Muscle layer of colon (tissue), 2 donors: Measurements from ENCODE around the gene GSAP.
"Not testable (repeated sequence)": the region's sequence is repeated elsewhere in the genome, so short reads cannot be mapped to it uniquely, and the experiment has no call there.

Experiments
- H3K27ac ChIP-seq: one replicate; pipeline ENCODE4 v1.7.0; 2013; ENCODE audit warnings: low read depth, mild to moderate bottlenecking, low read length, moderate library complexity
- H3K27me3 ChIP-seq, 2 donors: one replicate each; pipeline ENCODE4 v1.7.0; 2013; ENCODE audit warnings: low read length in 2 of 2, mild to moderate bottlenecking in 2 of 2; ENCODE audit not compliant: insufficient read depth in 2 of 2, control insufficient read depth in 1 of 2
- H3K36me3 ChIP-seq: one replicate; pipeline ENCODE4 v1.7.0; 2013; ENCODE audit warnings: mild to moderate bottlenecking, low read length; ENCODE audit not compliant: insufficient read depth
- H3K4me1 ChIP-seq: one replicate; pipeline ENCODE4 v1.7.0; 2013; ENCODE audit warnings: mild to moderate bottlenecking, low read length; ENCODE audit not compliant: insufficient read depth
- H3K4me3 ChIP-seq, 2 donors: one replicate each; pipeline ENCODE4 v1.7.0; 2013; ENCODE audit warnings: low read length in 2 of 2, low read depth in 1 of 2, mild to moderate bottlenecking in 1 of 2, moderate library complexity in 1 of 2
- H3K9ac ChIP-seq: one replicate; pipeline ENCODE4 v1.7.0; 2013; ENCODE audit warnings: low read length
- H3K9me3 ChIP-seq: one replicate; pipeline ENCODE4 v1.7.0; 2013; ENCODE audit warnings: mild to moderate bottlenecking, low read length
- donor health status: abdominal sarcoma.
- donor health status: Adenocarcinoma of cecum.

Gene GSAP, protein sequence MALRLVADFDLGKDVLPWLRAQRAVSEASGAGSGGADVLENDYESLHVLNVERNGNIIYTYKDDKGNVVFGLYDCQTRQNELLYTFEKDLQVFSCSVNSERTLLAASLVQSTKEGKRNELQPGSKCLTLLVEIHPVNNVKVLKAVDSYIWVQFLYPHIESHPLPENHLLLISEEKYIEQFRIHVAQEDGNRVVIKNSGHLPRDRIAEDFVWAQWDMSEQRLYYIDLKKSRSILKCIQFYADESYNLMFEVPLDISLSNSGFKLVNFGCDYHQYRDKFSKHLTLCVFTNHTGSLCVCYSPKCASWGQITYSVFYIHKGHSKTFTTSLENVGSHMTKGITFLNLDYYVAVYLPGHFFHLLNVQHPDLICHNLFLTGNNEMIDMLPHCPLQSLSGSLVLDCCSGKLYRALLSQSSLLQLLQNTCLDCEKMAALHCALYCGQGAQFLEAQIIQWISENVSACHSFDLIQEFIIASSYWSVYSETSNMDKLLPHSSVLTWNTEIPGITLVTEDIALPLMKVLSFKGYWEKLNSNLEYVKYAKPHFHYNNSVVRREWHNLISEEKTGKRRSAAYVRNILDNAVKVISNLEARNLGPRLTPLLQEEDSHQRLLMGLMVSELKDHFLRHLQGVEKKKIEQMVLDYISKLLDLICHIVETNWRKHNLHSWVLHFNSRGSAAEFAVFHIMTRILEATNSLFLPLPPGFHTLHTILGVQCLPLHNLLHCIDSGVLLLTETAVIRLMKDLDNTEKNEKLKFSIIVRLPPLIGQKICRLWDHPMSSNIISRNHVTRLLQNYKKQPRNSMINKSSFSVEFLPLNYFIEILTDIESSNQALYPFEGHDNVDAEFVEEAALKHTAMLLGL

DNA sequence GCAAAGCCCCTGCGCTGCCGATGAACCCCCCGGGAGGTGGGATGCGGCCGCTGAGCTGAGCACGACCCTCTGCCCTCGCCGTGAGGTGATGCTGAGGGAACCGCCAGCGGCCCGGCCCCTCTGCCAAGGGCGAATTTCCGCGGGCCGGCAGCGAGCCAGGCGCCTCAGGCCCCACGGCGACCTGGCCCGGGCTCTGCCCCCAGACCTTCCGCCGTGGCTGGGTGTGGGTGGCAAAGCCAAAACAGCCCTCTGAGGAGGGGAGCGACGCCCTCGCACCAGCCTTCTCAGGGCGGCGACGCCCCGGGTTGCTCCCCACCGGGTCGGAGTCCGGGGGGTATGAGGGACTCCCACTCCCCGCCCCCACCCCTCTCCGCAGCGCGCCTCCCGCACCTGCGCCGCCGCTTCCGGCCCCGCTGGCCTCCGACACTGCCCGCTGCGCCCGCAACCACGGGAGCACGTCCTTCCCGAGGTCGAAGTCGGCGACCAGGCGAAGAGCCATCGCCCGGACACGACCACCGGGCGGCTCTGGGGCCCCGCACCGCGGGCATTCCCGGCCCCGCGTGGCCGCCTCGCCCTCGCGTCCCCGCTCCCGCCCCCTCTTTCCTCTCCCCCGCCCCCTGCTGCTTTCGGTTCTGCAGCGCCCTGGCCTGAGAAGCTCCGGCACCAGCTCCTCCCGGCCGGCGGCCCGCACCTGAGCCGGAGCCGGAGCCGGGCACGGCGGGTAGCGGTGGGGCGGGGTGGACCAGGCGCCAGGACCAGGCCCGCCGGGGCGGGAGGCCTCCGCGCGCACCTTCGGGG is at the start of gene GSAP:
Gene GSAP, minus strand, starts transcription at position 527 of the 798 bp plus-strand sequence. Its CDS starts 28 bp downstream, at position 499.
- peak within 1 kb of the TSS; percentile 69 to 72 for H3K4me3 ChIP-seq
- peak within 1 kb of the TSS; percentile 89 for H3K27ac ChIP-seq
- no peaks in the 10 kb centered on the region for H3K27me3 ChIP-seq
- H3K9me3 ChIP-seq = no peaks in the 10 kb centered on the region
- H3K4me1 ChIP-seq = peaks cover 10% of the 10 kb centered on the region
- H3K36me3 ChIP-seq = no peaks in the 10 kb centered on the region
- H3K9ac ChIP-seq = peak within 1 kb of the TSS; percentile 72

DNA sequence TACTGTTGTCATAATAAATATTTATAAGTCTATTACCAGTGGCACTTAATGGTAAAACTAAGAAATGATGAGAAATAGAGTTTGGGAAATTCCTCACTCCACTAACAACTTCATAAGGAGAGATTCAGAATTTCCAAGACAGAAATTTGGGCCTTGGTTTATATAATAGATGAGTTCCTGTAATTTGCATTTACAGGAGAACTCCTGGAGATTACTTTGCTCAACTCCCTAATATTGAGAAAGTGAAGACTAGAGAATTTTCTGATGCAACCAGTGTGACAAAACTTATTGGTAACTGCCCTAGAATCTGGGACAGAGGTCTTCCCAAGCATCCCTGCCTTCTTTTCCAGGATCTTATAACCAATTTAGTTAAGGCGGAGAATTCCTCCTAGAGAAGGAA is 49.1 kb upstream of the GSAP start:
- Histone ChIP-seq H3K9me3 (no peaks in the 10 kb centered on the region), H3K4me1 (no peaks in the 10 kb centered on the region), H3K27me3 (no peaks in the 10 kb centered on the region), H3K4me3 (no peak overlapping the region), H3K27ac (no peak overlapping the region), H3K36me3 (no peaks in the 10 kb centered on the region), H3K9ac (no peak overlapping the region)

DNA sequence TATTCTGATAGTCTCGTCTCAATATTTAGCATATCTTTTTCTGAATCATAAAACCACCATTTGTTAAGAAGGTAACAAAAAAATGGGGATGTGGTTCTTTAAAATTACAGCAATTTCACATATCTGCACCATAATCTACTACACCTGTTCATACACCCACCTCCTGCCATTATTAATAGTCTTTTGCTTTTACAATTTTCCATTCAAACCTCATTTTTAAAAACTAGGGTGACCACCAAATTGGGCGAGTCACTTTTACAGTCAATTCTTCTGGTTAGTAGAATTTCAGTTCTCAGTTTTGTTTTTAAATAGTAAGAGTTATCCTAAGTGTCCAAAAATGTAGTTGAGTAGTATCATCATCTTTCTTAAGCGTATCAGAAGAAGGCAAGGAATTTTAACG is 48.4 kb upstream of the GSAP start:
- no peaks in the 10 kb centered on the region for H3K36me3 ChIP-seq
- H3K9me3 ChIP-seq = no peaks in the 10 kb centered on the region
- H3K9ac ChIP-seq = no peak overlapping the region
- no peaks in the 10 kb centered on the region for H3K27me3 ChIP-seq
- H3K27ac ChIP-seq = no peak overlapping the region
- H3K4me3 ChIP-seq = no peak overlapping the region
- H3K4me1 ChIP-seq = no peaks in the 10 kb centered on the region

DNA sequence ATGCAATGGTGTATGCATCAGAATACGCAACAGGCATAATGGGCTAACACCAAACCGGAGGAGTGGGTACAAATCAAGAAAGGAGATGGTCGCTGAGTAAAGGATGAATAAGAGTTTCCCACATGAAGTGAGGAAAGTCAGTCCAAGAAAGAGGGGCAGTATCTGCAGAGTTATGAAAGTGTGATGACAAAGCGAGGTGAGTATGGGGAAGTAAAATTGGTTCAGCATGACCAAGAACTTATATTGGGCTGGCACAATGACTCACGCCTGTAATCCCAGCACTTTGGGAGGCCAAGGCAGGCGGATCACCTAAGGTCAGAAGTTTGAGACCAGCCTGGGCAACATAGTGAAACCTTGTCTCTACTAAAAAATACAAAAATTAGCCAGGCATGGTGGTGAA is 47.5 kb upstream of the GSAP start:
- not testable (repeated sequence) for H3K27me3 ChIP-seq, H3K4me1 ChIP-seq, H3K27ac ChIP-seq, H3K9me3 ChIP-seq, H3K36me3 ChIP-seq, H3K9ac ChIP-seq, H3K4me3 ChIP-seq

DNA sequence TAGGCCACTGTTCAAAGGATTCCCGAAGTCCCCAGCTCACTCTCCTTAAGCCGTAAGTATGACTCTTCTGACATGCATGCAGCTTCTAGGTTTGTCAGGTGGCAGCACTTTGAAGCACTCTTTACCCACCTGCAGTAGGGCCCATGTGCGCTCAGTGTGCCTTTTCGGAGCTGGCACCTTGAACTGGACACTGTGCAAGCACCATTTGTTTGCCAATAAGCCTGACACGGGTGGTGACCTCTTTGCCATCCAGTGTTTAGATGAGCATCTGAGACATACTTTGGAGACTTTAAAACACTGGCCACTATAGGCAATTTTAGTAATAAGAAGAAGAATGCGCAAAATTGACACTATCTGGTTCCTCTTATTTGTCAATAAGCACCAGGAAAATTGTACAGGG is 45.7 kb upstream of the GSAP start:
- no peak overlapping the region for H3K9ac ChIP-seq
- H3K9me3 ChIP-seq = no peaks in the 10 kb centered on the region
- H3K27me3 ChIP-seq = no peaks in the 10 kb centered on the region
- H3K4me1 ChIP-seq = no peaks in the 10 kb centered on the region
- no peak overlapping the region for H3K27ac ChIP-seq
- H3K36me3 ChIP-seq = no peaks in the 10 kb centered on the region
- H3K4me3 ChIP-seq = no peak overlapping the region

DNA sequence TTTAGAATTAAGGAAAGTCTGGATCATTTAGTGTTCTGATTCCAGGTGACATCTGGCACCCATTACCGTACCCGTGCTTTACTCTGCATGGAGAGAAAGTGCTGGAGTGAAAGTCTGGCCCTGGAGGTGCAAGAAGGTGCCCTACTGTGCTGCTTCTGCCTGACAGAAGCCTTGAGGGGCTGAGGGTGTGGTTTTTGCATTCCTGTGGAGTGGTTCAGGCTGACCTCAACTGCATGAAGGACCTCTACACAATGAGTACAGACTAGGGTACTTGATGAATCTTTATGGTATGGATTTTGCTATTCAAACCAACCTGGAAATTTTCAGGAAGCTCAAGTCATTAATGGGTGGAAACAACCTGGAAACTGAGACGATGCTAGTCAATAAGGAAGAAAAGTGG is 45.1 kb upstream of the GSAP start:
- H3K9ac ChIP-seq = no peak overlapping the region
- H3K36me3 ChIP-seq = no peaks in the 10 kb centered on the region
- H3K4me3 ChIP-seq = no peak overlapping the region
- H3K27ac ChIP-seq = no peak overlapping the region
- no peaks in the 10 kb centered on the region for H3K9me3 ChIP-seq
- H3K27me3 ChIP-seq = no peaks in the 10 kb centered on the region
- H3K4me1 ChIP-seq = no peaks in the 10 kb centered on the region

DNA sequence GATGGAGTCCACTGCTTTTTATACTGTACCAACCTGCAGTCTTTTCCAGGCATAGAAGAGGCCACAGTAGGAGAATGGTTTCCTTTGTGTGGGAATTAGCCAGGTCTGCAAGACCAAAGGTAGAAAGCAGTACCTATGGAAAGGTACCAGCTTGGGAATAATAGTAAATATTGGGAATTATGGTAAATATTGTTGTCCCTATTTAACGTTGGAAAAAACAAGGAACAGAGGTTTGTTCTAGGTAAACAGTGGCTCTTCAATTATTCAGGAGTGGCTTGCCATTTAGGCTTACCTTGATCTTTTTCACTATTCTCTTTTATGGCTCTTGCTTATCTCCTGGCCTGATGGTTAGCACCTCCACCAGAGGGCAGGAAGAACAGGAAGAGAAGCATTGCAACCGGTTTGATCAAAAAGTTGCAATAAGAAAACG is 43.9 kb upstream of the GSAP start:
- H3K4me3 ChIP-seq = no peak overlapping the region
- no peak overlapping the region for H3K27ac ChIP-seq
- H3K4me1 ChIP-seq = no peaks in the 10 kb centered on the region
- no peaks in the 10 kb centered on the region for H3K36me3 ChIP-seq
- H3K9ac ChIP-seq = no peak overlapping the region
- H3K9me3 ChIP-seq = no peaks in the 10 kb centered on the region
- no peaks in the 10 kb centered on the region for H3K27me3 ChIP-seq

DNA sequence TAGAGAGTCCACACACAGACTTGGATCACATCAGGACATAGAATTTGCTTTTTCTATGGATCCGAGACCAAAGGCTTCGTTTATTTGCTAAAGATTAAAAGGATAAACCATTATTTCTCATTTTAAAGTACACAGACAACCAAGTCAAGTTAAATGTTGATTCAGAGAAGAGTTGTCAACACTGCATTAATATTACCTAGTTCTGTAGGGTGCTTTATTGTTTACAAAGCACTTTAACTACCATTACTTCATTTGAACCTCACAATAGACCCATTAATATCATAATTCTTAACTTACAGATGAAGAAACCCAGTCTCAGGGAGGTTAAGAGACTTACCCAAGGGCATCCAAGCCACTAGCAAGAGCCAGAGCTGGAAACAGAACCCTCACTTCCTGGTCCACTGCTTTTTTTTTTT is 43.2 kb upstream of the GSAP start:
- Histone ChIP-seq H3K36me3 (no peaks in the 10 kb centered on the region), H3K9me3 (no peaks in the 10 kb centered on the region), H3K27me3 (no peaks in the 10 kb centered on the region), H3K27ac (no peak overlapping the region), H3K4me3 (no peak overlapping the region), H3K4me1 (no peaks in the 10 kb centered on the region), H3K9ac (no peak overlapping the region)

DNA sequence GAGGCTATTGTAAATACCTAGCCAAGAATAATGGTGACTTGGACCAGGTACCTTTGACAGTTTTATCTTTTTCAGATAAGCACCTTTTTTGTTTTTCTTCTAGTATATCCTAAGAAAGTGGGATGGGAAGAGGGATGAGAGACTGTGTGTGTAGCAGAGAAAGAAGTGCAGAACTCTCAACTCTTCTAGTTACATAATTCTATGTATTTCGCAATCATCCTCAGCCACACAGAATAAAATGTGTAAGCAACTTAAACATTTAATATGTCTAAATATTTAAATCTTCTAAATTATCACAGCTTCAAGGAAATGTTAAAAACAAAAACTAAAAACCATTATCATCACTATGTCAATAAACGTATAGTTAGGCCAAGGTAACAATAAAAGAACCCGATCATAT is 42.6 kb upstream of the GSAP start:
- H3K9me3 ChIP-seq = no peaks in the 10 kb centered on the region
- H3K36me3 ChIP-seq = no peaks in the 10 kb centered on the region
- no peak overlapping the region for H3K27ac ChIP-seq
- no peak overlapping the region for H3K9ac ChIP-seq
- no peaks in the 10 kb centered on the region for H3K27me3 ChIP-seq
- no peaks in the 10 kb centered on the region for H3K4me1 ChIP-seq
- H3K4me3 ChIP-seq = no peak overlapping the region

DNA sequence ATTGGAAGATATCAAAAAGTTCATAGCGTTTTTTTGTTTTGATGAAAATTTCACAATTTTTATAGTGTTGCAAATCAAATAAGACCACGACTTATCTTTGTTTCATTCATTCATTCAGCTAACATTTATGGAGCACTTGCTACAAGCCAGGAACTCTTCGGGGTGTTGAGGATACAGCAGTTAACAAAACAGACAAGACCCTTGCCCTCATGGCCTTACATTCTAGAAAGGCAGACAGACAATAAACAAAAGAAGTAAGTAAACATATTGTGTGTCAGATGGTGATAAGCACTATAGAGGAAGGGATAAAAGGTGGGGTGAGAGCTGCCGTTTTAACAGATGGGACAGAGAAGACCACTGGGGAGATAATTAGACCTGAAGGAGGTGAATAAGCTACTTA is 41.6 kb upstream of the GSAP start:
- Histone ChIP-seq H3K4me1 (peaks cover 5% of the 10 kb centered on the region), H3K27me3 (no peaks in the 10 kb centered on the region), H3K27ac (no peak overlapping the region), H3K9me3 (no peaks in the 10 kb centered on the region), H3K36me3 (no peaks in the 10 kb centered on the region), H3K9ac (no peak overlapping the region), H3K4me3 (no peak overlapping the region)

DNA sequence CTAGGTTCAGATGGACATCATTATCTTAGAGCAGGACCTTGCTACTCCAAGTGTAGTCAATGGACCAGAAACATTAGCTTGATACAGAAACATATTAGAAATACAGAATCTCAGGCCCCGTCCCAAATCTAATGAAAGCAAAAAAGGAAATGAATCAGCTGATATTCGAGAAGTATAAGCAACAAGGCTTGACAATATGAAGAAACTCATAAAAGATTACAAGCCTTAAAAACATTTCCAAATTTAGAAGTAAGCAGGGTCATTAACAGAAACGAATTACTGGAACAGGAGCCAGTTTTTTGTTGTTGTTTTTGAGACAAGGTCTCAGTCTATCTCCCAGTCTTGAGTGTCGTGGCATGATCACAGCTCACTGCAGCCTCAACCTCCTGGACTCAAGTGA is 40.5 kb upstream of the GSAP start:
- Histone ChIP-seq H3K9me3 (no peaks in the 10 kb centered on the region), H3K4me3 (no peak overlapping the region), H3K27ac (no peak overlapping the region), H3K27me3 (no peaks in the 10 kb centered on the region), H3K36me3 (no peaks in the 10 kb centered on the region), H3K9ac (no peak overlapping the region), H3K4me1 (peaks cover 5% of the 10 kb centered on the region)
